PC-3 (cell line): ENCODE measurements around the gene HNF1A. TPM values are rescaled to one million over a fixed set of nuclear protein-coding genes. Genes with fewer than 3 reads are reported as not detected.

Source experiments
- ATAC-seq: fragments of 200-7000 bp; cut with Tn5 transposase; 2 replicates; pipeline ENCODE4 v1.9.1; 2020; ENCODE audit warnings: mild to moderate bottlenecking, moderate library complexity
- BruUV-seq: library from RNA; stranded (reverse); fragments of 400-500 nt; replicated peaks from 2 replicates; lab custom pipeline; 2021; lab: Mats Ljungman, UMichigan
- CTCF ChIA-PET: fragments of 300-600 bp; sonication (Branson Sonifier 250); formaldehyde crosslinking; loops from one replicate; lab custom pipeline; 2022; ENCODE audit warnings: antibody characterized with exemption; lab: Charles Lee
- POLR2A ChIA-PET: fragments of 300-600 bp; sonication (Branson Sonifier 250); formaldehyde crosslinking; loops from one replicate; lab custom pipeline; 2022; ENCODE audit warnings: antibody characterized with exemption; ENCODE audit not compliant: unreplicated experiment; lab: Charles Lee
- DNase-seq: peaks from one replicate; pipeline ENCODE4 v3.0.0-alpha.2; 2015
- H2AFZ ChIP-seq: fragments of 300-600 bp; sonication (generic); 2 replicates; pipeline ENCODE4 v1.6.0; 2016; ENCODE audit warnings: antibody characterized with exemption, low read length
- H3F3A ChIP-seq: fragments of 300-600 bp; sonication (generic); one replicate; pipeline ENCODE4 v1.6.0; 2017; ENCODE audit warnings: antibody characterized with exemption, low read length, control low read depth, mild to moderate bottlenecking; ENCODE audit not compliant: unreplicated experiment
- H3K27ac ChIP-seq: fragments of 300-600 bp; sonication (generic); 2 replicates; pipeline ENCODE4 v1.5.1; 2016; ENCODE audit warnings: mild to moderate bottlenecking, low read length
- H3K27me3 ChIP-seq: fragments of 300-600 bp; sonication (generic); 2 replicates; pipeline ENCODE4 v1.6.1; 2016; ENCODE audit warnings: low read length, mixed read lengths
- H3K36me3 ChIP-seq: fragments of 300-600 bp; sonication (generic); 2 replicates; pipeline ENCODE4 v1.6.1; 2016; ENCODE audit warnings: low read depth, mixed run types, low read length, mixed read lengths
- H3K4me1 ChIP-seq: fragments of 300-600 bp; sonication (generic); 2 replicates; pipeline ENCODE4 v1.5.1; 2016; ENCODE audit warnings: low read length; ENCODE audit not compliant: insufficient read depth
- H3K4me2 ChIP-seq: fragments of 300-600 bp; sonication (generic); 2 replicates; pipeline ENCODE4 v1.6.0; 2016; ENCODE audit warnings: low read length
- H3K4me3 ChIP-seq: fragments of 300-600 bp; sonication (generic); 2 replicates; pipeline ENCODE4 v1.5.1; 2016; ENCODE audit warnings: mild to moderate bottlenecking, low read length, mixed read lengths
- H3K79me2 ChIP-seq: fragments of 300-600 bp; sonication (generic); 2 replicates; pipeline ENCODE4 v1.6.1; 2017; ENCODE audit warnings: low read length, mixed read lengths
- H3K9ac ChIP-seq: fragments of 300-600 bp; sonication (generic); 2 replicates; pipeline ENCODE4 v1.6.0; 2016; ENCODE audit warnings: mild to moderate bottlenecking, low read length
- H3K9me2 ChIP-seq: fragments of 300-600 bp; sonication (generic); replicated peaks from 2 replicates; pipeline ENCODE4 v1.6.1; 2016; ENCODE audit warnings: mixed run types, low read length, mixed read lengths
- H3K9me3 ChIP-seq: fragments of 300-600 bp; sonication (generic); 2 replicates; pipeline ENCODE4 v1.6.1; 2016; ENCODE audit warnings: low read length, mixed read lengths
- H4K20me1 ChIP-seq: fragments of 300-600 bp; sonication (generic); 2 replicates; pipeline ENCODE4 v1.6.1; 2016; ENCODE audit warnings: low read length, mixed read lengths
- EZH2 ChIP-seq: fragments of 300-600 bp; sonication (generic); IDR thresholded peaks from one replicate; pipeline ENCODE4 v1.6.1; 2017; ENCODE audit warnings: antibody characterized with exemption, mild to moderate bottlenecking, low read length; ENCODE audit not compliant: unreplicated experiment
- EZH2phosphoT487 ChIP-seq: fragments of 300-600 bp; sonication (generic); IDR thresholded peaks from 2 replicates; pipeline ENCODE4 v1.6.1; 2018; ENCODE audit warnings: mild to moderate bottlenecking, antibody characterized with exemption, low read length, borderline replicate concordance
- intact Hi-C: fragments of 100-400 bp; cut with micrococcal nuclease; formaldehyde crosslinking; loops from 2 replicates; pipeline ENCODE4 v1.9.0; 2023
- total RNA-seq: library from RNA; depleted of rRNA; stranded (reverse); fragments of >200 nt; gene quantifications from 2 replicates; pipeline ENCODE4 v1.2.3, GENCODE V29; 2014
- TF ChIP-seq, protein P1 (sequence below): fragments of 300-600 bp; sonication (generic); conservative IDR thresholded peaks from 2 replicates; pipeline ENCODE4 v1.5.1; 2017; ENCODE audit warnings: antibody characterized with exemption, low read depth, mild to moderate bottlenecking, low read length

The HNF1A gene
- total RNA-seq, 1 experiment from 2014 or later = not detected

DNA sequence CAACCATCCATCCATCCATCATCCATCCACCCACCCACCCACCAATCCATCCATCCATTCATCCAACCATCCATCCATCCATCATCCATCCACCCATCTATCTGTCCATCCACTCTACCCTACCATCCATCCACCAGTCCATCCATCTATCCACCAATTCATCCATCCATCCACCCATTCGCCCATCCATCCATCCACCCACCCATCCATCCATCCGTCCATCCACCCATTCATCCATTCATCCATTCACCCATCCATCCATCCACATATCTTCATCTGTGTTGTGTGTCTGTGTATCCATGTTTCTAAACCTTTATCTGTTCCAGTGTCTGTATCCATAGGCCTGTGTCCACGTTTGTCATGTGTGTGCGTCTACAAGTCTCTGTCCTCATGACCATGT lies 9.9 kb downstream of the HNF1A start:
- H3K4me2 ChIP-seq = no peak overlapping the region
- H3K9me3 ChIP-seq = no peaks in the 10 kb centered on the region
- no peaks in the 10 kb centered on the region for H3K79me2 ChIP-seq
- no peaks in the 10 kb centered on the region for H3K36me3 ChIP-seq
- H2AFZ ChIP-seq = no peak overlapping the region
- TF ChIP-seq EZH2 (no peak), EZH2phosphoT487 (no peak)
- TF ChIP-seq, protein P1, sequence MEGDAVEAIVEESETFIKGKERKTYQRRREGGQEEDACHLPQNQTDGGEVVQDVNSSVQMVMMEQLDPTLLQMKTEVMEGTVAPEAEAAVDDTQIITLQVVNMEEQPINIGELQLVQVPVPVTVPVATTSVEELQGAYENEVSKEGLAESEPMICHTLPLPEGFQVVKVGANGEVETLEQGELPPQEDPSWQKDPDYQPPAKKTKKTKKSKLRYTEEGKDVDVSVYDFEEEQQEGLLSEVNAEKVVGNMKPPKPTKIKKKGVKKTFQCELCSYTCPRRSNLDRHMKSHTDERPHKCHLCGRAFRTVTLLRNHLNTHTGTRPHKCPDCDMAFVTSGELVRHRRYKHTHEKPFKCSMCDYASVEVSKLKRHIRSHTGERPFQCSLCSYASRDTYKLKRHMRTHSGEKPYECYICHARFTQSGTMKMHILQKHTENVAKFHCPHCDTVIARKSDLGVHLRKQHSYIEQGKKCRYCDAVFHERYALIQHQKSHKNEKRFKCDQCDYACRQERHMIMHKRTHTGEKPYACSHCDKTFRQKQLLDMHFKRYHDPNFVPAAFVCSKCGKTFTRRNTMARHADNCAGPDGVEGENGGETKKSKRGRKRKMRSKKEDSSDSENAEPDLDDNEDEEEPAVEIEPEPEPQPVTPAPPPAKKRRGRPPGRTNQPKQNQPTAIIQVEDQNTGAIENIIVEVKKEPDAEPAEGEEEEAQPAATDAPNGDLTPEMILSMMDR = no peak
- no peaks in the 10 kb centered on the region for H3K27me3 ChIP-seq
- no peak overlapping the region for H3K4me3 ChIP-seq
- POLR2A ChIA-PET = no interaction called here
- no peaks in the 10 kb centered on the region for H3K9me2 ChIP-seq
- H4K20me1 ChIP-seq = no peaks in the 10 kb centered on the region
- DNase-seq = no peak
- no peaks in the 10 kb centered on the region for H3F3A ChIP-seq
- no peak overlapping the region for H3K27ac ChIP-seq
- H3K4me1 ChIP-seq = no peaks in the 10 kb centered on the region
- CTCF ChIA-PET = no interaction called here
- BruUV-seq = no TSS peak
- no peak for ATAC-seq
- intact Hi-C loops = no loop called here
- no peak overlapping the region for H3K9ac ChIP-seq

- H3F3A ChIP-seq = no peaks in the 10 kb centered on the region
- intact Hi-C loops = no loop called here
- no peak overlapping the region for H3K4me3 ChIP-seq
- no peaks in the 10 kb centered on the region for H4K20me1 ChIP-seq
- POLR2A ChIA-PET = no interaction called here
- ATAC-seq (no peak), DNase-seq (no peak)
- no peaks in the 10 kb centered on the region for H3K4me1 ChIP-seq
- no peak overlapping the region for H3K4me2 ChIP-seq
- no peak overlapping the region for H3K27ac ChIP-seq
- H3K9me3 ChIP-seq = no peaks in the 10 kb centered on the region
- TF ChIP-seq, protein P1 = no peak
- TF ChIP-seq EZH2 = no peak
- no peak overlapping the region for H3K9ac ChIP-seq
- CTCF ChIA-PET = no interaction called here
- H2AFZ ChIP-seq = no peak overlapping the region
- H3K36me3 ChIP-seq = no peaks in the 10 kb centered on the region
- no TSS peak for BruUV-seq
- H3K27me3 ChIP-seq = no peaks in the 10 kb centered on the region
- H3K79me2 ChIP-seq = no peaks in the 10 kb centered on the region
- H3K9me2 ChIP-seq = no peaks in the 10 kb centered on the region
Measured at GRCh38 chr12:120988658-120989057, 10.3 kb downstream of the HNF1A start.

DNA sequence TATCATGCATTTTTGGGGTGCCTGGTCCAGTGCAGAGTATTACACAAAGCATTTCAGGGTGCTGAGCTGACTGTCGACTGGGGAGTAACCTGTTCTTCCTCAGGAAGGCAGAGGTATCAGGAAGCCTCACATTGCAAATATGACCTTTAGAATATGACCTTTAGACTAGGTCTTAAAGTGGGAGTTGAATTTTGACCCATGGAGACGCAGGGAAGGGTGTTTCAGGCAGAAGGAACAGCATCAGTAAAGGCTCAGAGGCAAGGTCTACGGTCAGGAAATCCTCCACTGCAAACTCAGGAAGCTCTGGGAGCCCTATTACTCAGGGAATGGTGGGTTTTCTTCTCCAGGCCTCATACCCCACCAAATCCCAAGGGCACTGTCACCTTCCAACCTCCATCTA lies 11.3 kb downstream of the HNF1A start:
- Histone ChIP-seq H3K4me1 (no peaks in the 10 kb centered on the region), H2AFZ (no peak overlapping the region), H3K4me3 (no peak overlapping the region), H3K27me3 (no peaks in the 10 kb centered on the region), H3K36me3 (no peaks in the 10 kb centered on the region), H4K20me1 (no peaks in the 10 kb centered on the region), H3K4me2 (no peak overlapping the region), H3K9me3 (no peaks in the 10 kb centered on the region), H3K79me2 (no peaks in the 10 kb centered on the region), H3K27ac (no peak overlapping the region), H3K9me2 (no peaks in the 10 kb centered on the region), H3K9ac (no peak overlapping the region), H3F3A (no peaks in the 10 kb centered on the region)
- POLR2A ChIA-PET = no interaction called here
- no peak for TF ChIP-seq EZH2
- TF ChIP-seq, protein P1 = no peak
- TF ChIP-seq EZH2phosphoT487 = no peak
- DNase-seq = no peak
- CTCF ChIA-PET = no interaction called here
- intact Hi-C loops = no loop called here
- no peak for ATAC-seq
- BruUV-seq = no TSS peak
